ENCODE results near the gene EIF2AK3. TPM values are rescaled to one million over a fixed set of nuclear protein-coding genes. Genes with fewer than 3 reads are reported as not detected.

EIF2AK3 gene
- total and polyA plus RNA-seq, 2 of the 4 experiments (the other 2 are of a cell fraction): 7.9 to 22.8 TPM

- in situ Hi-C loops (cut with MboI; ENCODE audit: low sequenced_read_pairs): no loop called here
- no peak overlapping the region for H3K9ac ChIP-seq (ENCODE audit: low read depth, low read length)
- no peak for TF ChIP-seq CHD1 (IDR thresholded peaks at IDR 0.05; ENCODE audit: low read depth, low read length)
- no peak for TF ChIP-seq FOS (IDR thresholded peaks at IDR 0.05; ENCODE audit: low read depth, low read length)
- TF ChIP-seq POLR2A (IDR thresholded peaks at IDR 0.05; ENCODE audit: low read depth, low read length): no peak
- no peak for TF ChIP-seq RFX5 (IDR thresholded peaks at IDR 0.05; ENCODE audit: low read depth, low read length)
- no peak for TF ChIP-seq MXI1 (IDR thresholded peaks at IDR 0.05; ENCODE audit: borderline replicate concordance, low read depth, low read length)
- TF ChIP-seq USF2 (IDR thresholded peaks at IDR 0.05; ENCODE audit: low read depth, low read length): no peak
- no peak for TF ChIP-seq NFE2L2 (IDR thresholded peaks at IDR 0.05; ENCODE audit: low read depth, low read length)
- TF ChIP-seq SMC3 (IDR thresholded peaks at IDR 0.05; ENCODE audit: low read depth, low read length): no peak
- no peak for TF ChIP-seq MAZ (IDR thresholded peaks at IDR 0.05; ENCODE audit: borderline replicate concordance, low read depth, low read length)
- no peak for TF ChIP-seq CTCF (conservative IDR thresholded peaks at IDR 0.05; ENCODE audit: low read depth, low read length)
- no peak for TF ChIP-seq RCOR1 (IDR thresholded peaks at IDR 0.05; ENCODE audit: insufficient replicate concordance, low read length)
- no peak for TF ChIP-seq CEBPB (IDR thresholded peaks at IDR 0.05; ENCODE audit: low read depth, low read length)
- TF ChIP-seq MAFK (IDR thresholded peaks at IDR 0.05; ENCODE audit: low read depth, low read length): no peak
- no peak for TF ChIP-seq RAD21 (IDR thresholded peaks at IDR 0.05; ENCODE audit: low read length)
- TF ChIP-seq BHLHE40 (IDR thresholded peaks at IDR 0.05; ENCODE audit: low read depth, low read length): no peak
- TF ChIP-seq, protein P1, sequence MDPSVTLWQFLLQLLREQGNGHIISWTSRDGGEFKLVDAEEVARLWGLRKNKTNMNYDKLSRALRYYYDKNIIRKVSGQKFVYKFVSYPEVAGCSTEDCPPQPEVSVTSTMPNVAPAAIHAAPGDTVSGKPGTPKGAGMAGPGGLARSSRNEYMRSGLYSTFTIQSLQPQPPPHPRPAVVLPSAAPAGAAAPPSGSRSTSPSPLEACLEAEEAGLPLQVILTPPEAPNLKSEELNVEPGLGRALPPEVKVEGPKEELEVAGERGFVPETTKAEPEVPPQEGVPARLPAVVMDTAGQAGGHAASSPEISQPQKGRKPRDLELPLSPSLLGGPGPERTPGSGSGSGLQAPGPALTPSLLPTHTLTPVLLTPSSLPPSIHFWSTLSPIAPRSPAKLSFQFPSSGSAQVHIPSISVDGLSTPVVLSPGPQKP (IDR thresholded peaks at IDR 0.05; ENCODE audit: borderline replicate concordance, low read depth, low read length): no peak
- no peak overlapping the region for H4K5ac ChIP-seq (ENCODE audit: low read depth, low read length)
- no peak overlapping the region for H4K8ac ChIP-seq (ENCODE audit: low read depth in 2 of 2, low read length in 2 of 2)
- no peak overlapping the region for H2BK5ac ChIP-seq (ENCODE audit: low read depth, low read length, poor library complexity, severe bottlenecking)
- no peaks in the 10 kb centered on the region for H3K79me1 ChIP-seq (ENCODE audit: low read depth in 1 of 2, low read length in 2 of 2)
- no peaks in the 10 kb centered on the region for H3K9me3 ChIP-seq (ENCODE audit: control insufficient read depth, insufficient read depth, low read length)
- no peak overlapping the region for H3K23ac ChIP-seq (ENCODE audit: low read depth, low read length)
- CTCF ChIA-PET: no interaction called here
- no peak overlapping the region for H3K4me2 ChIP-seq (ENCODE audit: low read depth, low read length)
- H4K20me1 ChIP-seq (ENCODE audit: insufficient read depth, low read length): no peaks in the 10 kb centered on the region
- H2AK9ac ChIP-seq (replicated peaks; ENCODE audit: low read depth, low read length, poor library complexity): no peak overlapping the region
- no peaks in the 10 kb centered on the region for H3K9me1 ChIP-seq (ENCODE audit: insufficient read depth, low read length)
- H3K14ac ChIP-seq (replicated peaks; ENCODE audit: low read depth, low read length): no peak overlapping the region
- no peak overlapping the region for H2BK15ac ChIP-seq (ENCODE audit: low read depth, low read length)
- POLR2A ChIA-PET (ENCODE audit: unreplicated experiment): no interaction called here
- WGBS, 2 experiments (ENCODE audit: extremely low coverage in 2 of 2, insufficient read length in 1 of 2): 85% methylated on average over 5 of the region's 7 CpGs; no CpG with 5 or more reads in 1 of the 2 experiments
- no peak overlapping the region for H2BK20ac ChIP-seq (ENCODE audit: low read depth, low read length)
- no peak overlapping the region for H3K4me3 ChIP-seq (ENCODE audit: insufficient read depth, low read depth, low read length)
- ATAC-seq (ENCODE audit: low read depth) (no peak), DNase-seq (no peak)
- no peak overlapping the region for H3K56ac ChIP-seq (ENCODE audit: extremely low read depth, insufficient read depth, low read length)
- H3K4ac ChIP-seq (ENCODE audit: low read depth, low read length): no peak overlapping the region
- H3K4me1 ChIP-seq (ENCODE audit: control insufficient read depth, insufficient read depth, low read length): no peaks in the 10 kb centered on the region
- dilution Hi-C loops (cut with HindIII; ENCODE audit: low sequenced_read_pairs, unreplicated experiment): no loop called here
- H2AK5ac ChIP-seq (ENCODE audit: low read depth, low read length): no peak overlapping the region
- no peak overlapping the region for H2AFZ ChIP-seq (replicated peaks; ENCODE audit: low read length, poor library complexity)
- H4K91ac ChIP-seq (ENCODE audit: insufficient read depth, low read depth, low read length): no peak overlapping the region
- intact Hi-C loops (cut with micrococcal nuclease): no loop called here
- BruUV-seq (replicated peaks): no TSS peak
- H3K27me3 ChIP-seq (ENCODE audit: control insufficient read depth, insufficient read depth, low read length): no peaks in the 10 kb centered on the region
- peaks cover 15% of the 10 kb centered on the region for H3K36me3 ChIP-seq (ENCODE audit: control insufficient read depth, insufficient read depth, low read length)
- H3K27ac ChIP-seq (ENCODE audit: insufficient read depth, low read length): no peak overlapping the region
- H2BK120ac ChIP-seq (ENCODE audit: low read depth, low read length): no peak overlapping the region
- H3K18ac ChIP-seq (ENCODE audit: low read depth, low read length): no peak overlapping the region
Observed at GRCh38 chr2:88556026-88556425, 71.2 kb downstream of the EIF2AK3 start.
